GM19238 (cell line): ENCODE measurements around the gene CDH16.
A peak's percentile ranks its signal among the peaks of the same experiment; 100 is the strongest.
"Not testable (repeated sequence)": the region's sequence is repeated elsewhere in the genome, so short reads cannot be mapped to it uniquely, and the experiment has no call there.

Source experiments
- DNase-seq: peaks from one replicate; pipeline ENCODE4 v3.0.0; 2011; ENCODE audit warnings: low spot score; ENCODE audit not compliant: insufficient read length

CDH16 gene

DNA sequence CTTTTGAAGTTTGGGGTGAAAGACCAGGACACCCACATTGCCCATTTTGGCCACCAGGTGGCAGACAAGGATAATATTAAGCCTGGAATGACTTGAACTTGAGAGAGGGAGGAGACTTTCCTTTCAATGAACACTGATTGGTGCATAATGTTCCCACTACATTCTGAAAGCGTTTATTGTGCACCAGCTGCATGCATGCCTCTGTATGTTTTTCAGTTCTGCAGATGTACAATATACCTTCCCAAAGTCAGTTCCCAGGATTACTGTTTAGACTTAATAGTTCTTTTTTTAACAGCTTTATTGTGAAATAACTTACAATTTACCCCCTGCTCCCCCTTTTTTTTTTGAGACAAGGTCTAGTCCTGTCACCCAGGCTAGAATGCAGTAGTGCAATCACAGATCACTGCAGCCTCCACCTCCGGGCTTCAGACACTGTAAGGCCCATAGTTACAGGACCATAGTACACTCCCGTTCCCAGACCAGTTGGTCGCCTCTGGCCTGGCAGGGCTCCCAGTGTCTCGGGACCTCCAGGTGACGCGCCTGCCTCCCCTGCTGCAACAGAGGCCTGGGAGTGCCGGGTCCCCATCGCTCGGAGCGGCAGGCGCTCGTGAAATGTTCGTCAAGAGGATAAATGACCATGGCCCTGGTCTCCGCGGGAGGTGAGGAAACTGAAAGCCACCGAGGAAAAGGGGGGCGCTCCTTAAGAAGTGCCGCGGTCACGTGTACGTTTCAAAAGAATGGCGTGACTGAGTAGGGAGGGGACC, 28.8 kb upstream of the CDH16 start:
- DNase-seq: peak; percentile 73

- no peak for DNase-seq
Measured at GRCh38 chr16:66946974-66947301, 28.3 kb upstream of the CDH16 start.

- DNase-seq: no peak
Measured at GRCh38 chr16:66946541-66946940, 27.9 kb upstream of the CDH16 start.

DNA sequence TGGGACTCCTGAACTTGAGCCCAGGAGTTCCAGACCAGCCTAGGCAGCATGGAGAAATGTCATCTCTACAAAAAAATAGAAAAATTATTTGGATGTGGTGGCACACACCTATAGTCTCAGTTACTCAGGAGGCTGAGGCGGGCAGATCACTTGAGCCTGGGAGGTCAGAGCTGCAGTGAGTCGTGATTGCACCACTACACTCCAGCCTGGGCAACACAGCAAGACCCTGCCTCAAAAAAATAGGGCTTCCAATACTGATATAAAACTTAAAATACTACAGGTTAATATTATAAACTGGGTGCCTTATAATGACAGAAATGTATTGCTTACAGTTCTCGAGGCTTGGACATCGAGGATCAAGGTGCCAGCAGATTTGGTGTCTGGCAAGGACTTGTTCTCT, 27.3 kb upstream of the CDH16 start:
- DNase-seq: no peak

GRCh38 chr16:66944971-66945370, 26.3 kb upstream of the CDH16 start:
- not testable (repeated sequence) for DNase-seq

GRCh38 chr16:66944054-66944441, 25.4 kb upstream of the CDH16 start:
- DNase-seq: no peak

- no peak for DNase-seq
Measured at GRCh38 chr16:66943426-66944053, 24.9 kb upstream of the CDH16 start.

GRCh38 chr16:66942981-66943380, 24.3 kb upstream of the CDH16 start:
- no peak for DNase-seq

- DNase-seq: no peak
Measured at GRCh38 chr16:66940236-66940635, 21.6 kb upstream of the CDH16 start.

- no peak for DNase-seq
Measured at GRCh38 chr16:66939366-66939765, 20.7 kb upstream of the CDH16 start.

GRCh38 chr16:66937725-66938337, 19.1 kb upstream of the CDH16 start:
- DNase-seq: no peak

GRCh38 chr16:66936889-66937554, 18.3 kb upstream of the CDH16 start:
- DNase-seq: no peak

DNA sequence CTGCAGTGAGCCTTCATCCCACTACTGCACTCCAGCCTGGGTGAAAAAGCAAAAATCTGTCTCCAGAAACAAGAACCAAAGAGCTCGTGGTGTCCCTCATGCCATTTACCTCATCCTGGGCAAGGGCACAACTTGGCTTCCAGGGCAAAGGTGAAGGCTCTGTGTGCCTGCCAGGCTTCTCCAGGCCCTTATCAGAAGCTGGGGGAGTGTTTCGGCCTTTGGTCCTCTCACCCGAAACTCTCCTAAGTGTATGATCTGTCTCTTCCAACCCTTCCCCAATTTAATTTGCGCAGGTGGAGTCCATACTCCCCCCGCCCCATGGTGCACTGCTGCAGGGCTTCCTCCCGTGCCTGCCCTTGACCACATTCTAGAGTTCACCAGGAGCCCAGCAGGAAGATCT, 17.8 kb upstream of the CDH16 start:
- no peak for DNase-seq

GRCh38 chr16:66935314-66936011, 16.8 kb upstream of the CDH16 start, which contains the start of gene CES2:
CES2 (plus strand) TSS chr16:66935516; CDS start chr16:66935636, 120 bp downstream.
- no peak for DNase-seq

DNA sequence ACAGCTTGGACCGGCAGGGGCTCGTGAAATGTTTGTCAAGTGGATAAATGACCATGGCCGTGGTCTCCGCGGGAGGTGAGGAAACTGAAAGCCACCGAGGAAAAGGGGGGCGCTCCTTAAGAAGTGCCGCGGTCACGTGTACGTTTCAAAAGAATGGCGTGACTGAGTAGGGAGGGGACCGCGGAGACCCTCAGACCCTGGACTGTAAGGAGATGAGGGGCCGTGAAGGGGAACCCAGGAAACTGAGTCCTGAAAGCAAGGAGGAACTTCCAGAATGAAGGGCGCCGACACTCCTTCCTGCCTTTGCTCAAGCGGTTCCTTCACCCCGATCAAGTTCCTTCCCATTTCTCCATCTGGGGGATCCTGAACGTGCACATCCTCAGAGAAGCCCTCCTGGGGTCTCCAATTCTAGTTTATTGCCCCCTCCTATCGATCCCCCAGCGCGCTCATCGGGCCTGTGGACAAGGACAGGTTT, 16.2 kb upstream of the CDH16 start:
- not testable (repeated sequence) for DNase-seq

- DNase-seq: peak; percentile 95
Measured at GRCh38 chr16:66934138-66934838, 15.6 kb upstream of the CDH16 start, which contains the start of gene CIAO2B. CIAO2B (minus strand) TSS chr16:66934402; CDS start chr16:66934364, 38 bp downstream.

DNA sequence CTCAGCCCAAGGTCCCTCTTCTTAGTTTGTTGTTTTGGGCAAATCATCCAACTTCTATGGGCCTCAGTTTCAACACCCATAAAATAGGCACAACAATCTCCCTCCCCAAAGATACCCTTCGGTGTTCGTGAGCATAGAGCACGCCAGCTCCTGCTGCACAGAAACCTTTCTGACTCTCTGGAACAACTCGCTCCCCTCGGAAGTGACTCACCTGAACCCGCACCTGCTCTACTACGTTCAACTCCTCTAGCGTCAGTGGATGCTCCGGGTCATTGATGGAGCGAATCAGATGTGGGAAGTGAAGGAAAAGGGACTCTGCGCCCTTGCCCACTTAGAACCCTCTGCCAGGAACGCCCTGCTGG, 15.1 kb upstream of the CDH16 start:
- DNase-seq: no peak

- DNase-seq: no peak
Measured at GRCh38 chr16:66932076-66932475, 13.4 kb upstream of the CDH16 start.

GRCh38 chr16:66931665-66932064, 13.0 kb upstream of the CDH16 start:
- no peak for DNase-seq

GRCh38 chr16:66930189-66930588, 11.5 kb upstream of the CDH16 start:
- DNase-seq: no peak
